Endothelial cell (in vitro differentiated cells): ENCODE measurements around the gene PPAT. TPM values are rescaled to one million over a fixed set of nuclear protein-coding genes. Genes with fewer than 3 reads are reported as not detected.

Experiments
- DNase-seq: peaks from one replicate; pipeline ENCODE4 v3.0.0; 2021; ENCODE audit warnings: low spot score
- H3K27ac Mint-ChIP-seq: one replicate; pipeline ENCODE4 v1.8.0; 2021; ENCODE audit warnings: mixed read lengths, inconsistent platforms; ENCODE audit not compliant: unreplicated experiment
- H3K27me3 Mint-ChIP-seq: one replicate; pipeline ENCODE4 v1.8.0; 2021; ENCODE audit warnings: mild to moderate bottlenecking, moderate library complexity, mixed read lengths, inconsistent platforms; ENCODE audit not compliant: unreplicated experiment
- H3K36me3 Mint-ChIP-seq: one replicate; pipeline ENCODE4 v1.8.0; 2021; ENCODE audit warnings: mild to moderate bottlenecking, low read depth, mixed read lengths, inconsistent platforms; ENCODE audit not compliant: unreplicated experiment
- H3K4me1 Mint-ChIP-seq: one replicate; pipeline ENCODE4 v1.8.0; 2021; ENCODE audit warnings: mild to moderate bottlenecking, mixed read lengths, inconsistent platforms; ENCODE audit not compliant: unreplicated experiment
- H3K4me3 Mint-ChIP-seq: one replicate; pipeline ENCODE4 v1.8.0; 2021; ENCODE audit warnings: mild to moderate bottlenecking, mixed read lengths, inconsistent platforms; ENCODE audit not compliant: unreplicated experiment
- H3K9me3 Mint-ChIP-seq: one replicate; pipeline ENCODE4 v1.8.0; 2021; ENCODE audit warnings: mixed read lengths, inconsistent platforms; ENCODE audit not compliant: unreplicated experiment
- total RNA-seq: library from RNA; stranded (reverse); fragmentation: NEBNext Ultra II Directional; extraction: Animal tissue kit (Norgen Biotek cat#: 25700); gene quantifications from one replicate; pipeline ENCODE4 v1.2.1, GENCODE V29; 2021; ENCODE audit not compliant: unreplicated experiment
- TF ChIP-seq, protein P1 (sequence below): fragments of 200-600 bp; sonication (generic); IDR thresholded peaks from one replicate; pipeline ENCODE4 v1.5.0; 2021; ENCODE audit warnings: antibody characterized with exemption; ENCODE audit not compliant: unreplicated experiment

The PPAT gene
- total RNA-seq, 1 donor from 2014 or later: 13.3 TPM

- Mint-ChIP-seq H3K27ac (peak overlapping the region; percentile 96), H3K4me3 (peak overlapping the region; percentile 98), H3K9me3 (no peaks in the 10 kb centered on the region), H3K36me3 (peaks cover 17% of the 10 kb centered on the region), H3K27me3 (peaks cover 12% of the 10 kb centered on the region), H3K4me1 (peaks cover 53% of the 10 kb centered on the region)
- TF ChIP-seq, protein P1, sequence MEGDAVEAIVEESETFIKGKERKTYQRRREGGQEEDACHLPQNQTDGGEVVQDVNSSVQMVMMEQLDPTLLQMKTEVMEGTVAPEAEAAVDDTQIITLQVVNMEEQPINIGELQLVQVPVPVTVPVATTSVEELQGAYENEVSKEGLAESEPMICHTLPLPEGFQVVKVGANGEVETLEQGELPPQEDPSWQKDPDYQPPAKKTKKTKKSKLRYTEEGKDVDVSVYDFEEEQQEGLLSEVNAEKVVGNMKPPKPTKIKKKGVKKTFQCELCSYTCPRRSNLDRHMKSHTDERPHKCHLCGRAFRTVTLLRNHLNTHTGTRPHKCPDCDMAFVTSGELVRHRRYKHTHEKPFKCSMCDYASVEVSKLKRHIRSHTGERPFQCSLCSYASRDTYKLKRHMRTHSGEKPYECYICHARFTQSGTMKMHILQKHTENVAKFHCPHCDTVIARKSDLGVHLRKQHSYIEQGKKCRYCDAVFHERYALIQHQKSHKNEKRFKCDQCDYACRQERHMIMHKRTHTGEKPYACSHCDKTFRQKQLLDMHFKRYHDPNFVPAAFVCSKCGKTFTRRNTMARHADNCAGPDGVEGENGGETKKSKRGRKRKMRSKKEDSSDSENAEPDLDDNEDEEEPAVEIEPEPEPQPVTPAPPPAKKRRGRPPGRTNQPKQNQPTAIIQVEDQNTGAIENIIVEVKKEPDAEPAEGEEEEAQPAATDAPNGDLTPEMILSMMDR: no peak
- DNase-seq: no peak
Observed at GRCh38 chr4:56465599-56466295, 30.3 kb upstream of the PPAT start.

DNA sequence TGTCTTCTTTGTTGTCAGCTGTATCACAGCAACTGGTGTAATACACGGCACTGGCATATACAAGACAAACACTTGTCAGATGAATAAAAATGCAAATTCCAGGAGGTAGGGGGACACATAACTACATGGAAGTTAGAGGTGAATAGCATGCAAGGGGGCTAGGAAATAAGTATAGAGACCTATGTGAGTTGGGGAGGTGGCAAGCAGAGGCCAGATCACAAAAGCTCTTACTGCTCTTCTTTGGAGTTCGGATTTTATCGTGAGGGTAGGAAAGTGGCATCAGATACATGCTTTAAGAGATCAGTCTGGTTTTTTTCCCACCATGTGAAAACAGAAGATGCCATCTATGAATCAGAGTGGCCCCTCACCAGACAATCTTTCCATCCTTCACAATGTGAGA is 29.2 kb upstream of the PPAT start:
- DNase-seq: no peak
- Mint-ChIP-seq H3K9me3 (no peaks in the 10 kb centered on the region), H3K27me3 (peaks cover 12% of the 10 kb centered on the region), H3K4me3 (peak overlapping the region; percentile 32), H3K27ac (peak overlapping the region; percentile 69), H3K4me1 (peaks cover 49% of the 10 kb centered on the region), H3K36me3 (peaks cover 25% of the 10 kb centered on the region)
- TF ChIP-seq, protein P1: no peak

DNA sequence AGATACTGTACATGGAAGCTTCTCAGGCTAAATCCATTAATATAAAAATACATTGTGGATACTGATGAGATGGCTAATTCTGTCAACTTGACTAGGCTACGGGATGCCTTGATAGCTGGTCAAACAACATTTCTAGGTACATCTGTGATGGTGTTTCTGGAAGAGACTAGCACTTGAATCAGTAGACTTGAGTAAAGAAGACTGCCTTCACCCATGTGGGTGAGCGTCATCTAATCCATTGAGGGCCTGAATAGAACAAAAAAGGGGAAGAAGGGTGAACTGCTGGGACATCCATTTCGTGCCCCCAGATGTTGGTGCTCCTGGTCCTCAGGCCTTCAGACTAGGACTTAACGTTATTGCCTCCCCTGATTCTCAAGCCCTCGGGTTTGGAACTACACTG is 28.3 kb upstream of the PPAT start:
- H3K27me3 Mint-ChIP-seq: peaks cover 12% of the 10 kb centered on the region
- TF ChIP-seq, protein P1: no peak
- H3K4me1 Mint-ChIP-seq: peaks cover 41% of the 10 kb centered on the region
- DNase-seq: no peak
- H3K4me3 Mint-ChIP-seq: no peak overlapping the region
- H3K27ac Mint-ChIP-seq: peak overlapping the region; percentile 69
- no peaks in the 10 kb centered on the region for H3K9me3 Mint-ChIP-seq
- peaks cover 25% of the 10 kb centered on the region for H3K36me3 Mint-ChIP-seq

DNA sequence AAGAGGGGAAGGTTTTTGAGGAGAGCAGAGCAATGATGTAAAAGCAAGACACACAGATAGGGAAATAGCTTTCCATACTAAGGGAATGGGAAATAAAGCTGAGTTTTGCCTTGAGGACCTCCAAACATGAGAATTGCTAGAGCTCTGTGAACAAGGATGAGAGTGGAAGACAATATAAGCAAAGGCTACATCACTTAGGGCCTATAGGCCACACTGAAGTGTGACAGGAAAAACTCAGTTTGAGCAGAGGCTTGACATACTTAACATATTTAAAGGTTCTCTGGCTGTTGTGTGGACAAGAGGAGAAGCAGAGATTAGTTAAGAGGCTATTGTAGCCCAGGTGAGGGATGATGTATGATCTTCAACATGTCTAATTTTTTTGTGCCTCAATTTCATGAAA is 26.7 kb upstream of the PPAT start:
- TF ChIP-seq, protein P1: no peak
- Mint-ChIP-seq H3K9me3 (no peaks in the 10 kb centered on the region), H3K4me1 (peaks cover 29% of the 10 kb centered on the region), H3K27me3 (peaks cover 2% of the 10 kb centered on the region), H3K36me3 (peaks cover 19% of the 10 kb centered on the region), H3K27ac (no peak overlapping the region), H3K4me3 (no peak overlapping the region)
- no peak for DNase-seq

DNA sequence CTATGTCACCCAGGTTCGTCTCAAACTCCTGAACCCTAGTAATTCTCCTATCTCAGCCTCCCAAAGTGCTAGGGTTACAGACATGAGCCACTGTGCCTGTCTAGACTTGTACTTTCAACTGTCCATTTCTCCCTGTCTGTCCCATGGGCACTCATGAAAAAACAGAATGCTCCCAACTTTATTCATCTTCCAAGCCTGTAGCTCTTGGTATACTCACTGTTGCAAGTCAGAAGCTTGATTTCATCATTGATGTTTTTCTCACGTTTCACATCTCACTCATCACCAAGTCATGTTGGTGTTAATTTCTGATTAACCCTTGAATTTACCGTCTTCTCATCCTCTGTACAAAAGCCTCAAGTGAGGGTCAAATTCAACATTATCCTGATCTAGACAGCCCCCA is 24.7 kb upstream of the PPAT start:
- TF ChIP-seq, protein P1: no peak
- Mint-ChIP-seq H3K9me3 (no peaks in the 10 kb centered on the region), H3K36me3 (peaks cover 23% of the 10 kb centered on the region), H3K4me1 (peaks cover 13% of the 10 kb centered on the region), H3K27me3 (no peaks in the 10 kb centered on the region), H3K4me3 (peak overlapping the region; percentile 16), H3K27ac (no peak overlapping the region)
- DNase-seq: no peak
